Adrenal gland (tissue), 12 donors: Measurements from ENCODE around the gene CAPN6. TPM values are rescaled to one million over a fixed set of nuclear protein-coding genes. Genes with fewer than 3 reads are reported as not detected.

ENCODE experiments used
- DNase-seq, 7 donors: peaks; one replicate each; pipeline ENCODE4 v3.0.0-alpha.2; 2019 to 2020
- H3K27ac ChIP-seq, 5 donors: fragments of 200-600 bp; sonication (generic) in 4 of 5; 1 replicate in 3 of 5; 2 replicates in 2 of 5; pipeline versions ENCODE4 v1.5.1 to v1.8.0; 2016 to 2020; ENCODE audit warnings: mild to moderate bottlenecking in 1 of 5
- H3K27me3 ChIP-seq: fragments of 200-600 bp; 2 replicates; pipeline ENCODE4 v1.8.0; 2021
- H3K36me3 ChIP-seq, 2 donors: fragments of 200-600 bp; replicated peaks in 1 of 2; 1 replicate in 1 of 2; 2 replicates in 1 of 2; pipeline versions ENCODE4 v1.5.1 to v1.8.0; 2018 to 2022
- H3K4me1 ChIP-seq, 2 donors: fragments of 200-600 bp; replicated peaks in 1 of 2; 1 replicate in 1 of 2; 2 replicates in 1 of 2; pipeline versions ENCODE4 v1.5.1 to v1.8.0; 2018 to 2021
- H3K4me3 ChIP-seq, 4 donors: fragments of 200-600 bp; sonication (generic) in 3 of 4; one replicate each; pipeline ENCODE4 v1.5.1; 2016 to 2018
- H3K9me3 ChIP-seq, 3 donors: fragments of 200-600 bp; sonication (generic) in 1 of 3; replicated peaks in 1 of 3; 1 replicate in 2 of 3; 2 replicates in 1 of 3; pipeline versions ENCODE4 v1.5.1 to v1.8.0; 2016 to 2021
- POLR2A ChIP-seq, 2 donors: fragments of 450-650 bp; IDR thresholded peaks; one replicate each; pipeline ENCODE4 v1.6.1; 2017; ENCODE audit warnings: antibody characterized with exemption in 2 of 2, mild to moderate bottlenecking in 2 of 2, moderate library complexity in 1 of 2
- WGBS, 4 donors: extraction: QIAGEN DNeasy Blood & Tissue Kit in 2 of 4; methylation state at CpG; one replicate each; pipeline versions ENCODE4 v1.1.5 to v1.1.7; 2013 to 2017; 5-methylcytosine and 5-hydroxymethylcytosine counted together
- intact Hi-C, 2 donors: fragments of 100-400 bp; cut with DNase I; formaldehyde crosslinking; loops; one replicate each; pipeline versions ENCODE4 v1.14.1 to v1.15.0; 2022 to 2023
- polyA plus RNA-seq, 3 donors: library from polyadenylated mRNA; stranded (reverse); fragments of 200-250 nt in 2 of 3; fragments of 350-450 nt in 1 of 3; fragmentation: Illumina TruSeq in 1 of 3; extraction: RNeasy Lipid Tissue Mini Kit (QIAGEN cat#74804) in 1 of 3; gene quantifications; one replicate each; pipeline ENCODE4 v1.2.3, GENCODE V29; 2013 to 2014
- total RNA-seq, 9 donors: library from RNA; depleted of rRNA in 4 of 9; stranded (reverse); fragments of >200 nt in 4 of 9; fragments of 120-200 nt in 1 of 9; fragmentation: NEBNext Ultra II Directional in 1 of 9; extraction: Animal tissue kit (Norgen Biotek cat#: 25700) in 1 of 9; gene quantifications; one replicate each; pipeline versions ENCODE4 v1.1.0 to v1.2.4, GENCODE V29; 2013 to 2023
- TF ChIP-seq, protein P1 (sequence below), 6 experiments: fragments of 450-650 bp in 4 of 6; fragments of 200-600 bp in 2 of 6; sonication (generic) in 1 of 6; IDR thresholded peaks; 1 replicate in 5 of 6; 2 replicates in 1 of 6; pipeline versions ENCODE4 v1.5.1 to v1.8.0; 2016 to 2021; ENCODE audit warnings: antibody characterized with exemption in 6 of 6, mild to moderate bottlenecking in 2 of 6, moderate library complexity in 1 of 6
- donor health status: healthy with polysubstance abuse.
- donor health status: Bipolar disorder and iron deficiency.
- donor health status: DM: yes; HTN: yes; CAD: no.
- donor health status: DM: no; HTN: no; CAD: no.
- donor health status: DM: no; HTN: no; CAD: no.
- donor health status: DM: yes; HTN: yes; CAD: no.

CAPN6 gene
- total and polyA plus RNA-seq, 12 donors = 0.03 to 0.50 (median 0.12) TPM; not detected in 6

DNA sequence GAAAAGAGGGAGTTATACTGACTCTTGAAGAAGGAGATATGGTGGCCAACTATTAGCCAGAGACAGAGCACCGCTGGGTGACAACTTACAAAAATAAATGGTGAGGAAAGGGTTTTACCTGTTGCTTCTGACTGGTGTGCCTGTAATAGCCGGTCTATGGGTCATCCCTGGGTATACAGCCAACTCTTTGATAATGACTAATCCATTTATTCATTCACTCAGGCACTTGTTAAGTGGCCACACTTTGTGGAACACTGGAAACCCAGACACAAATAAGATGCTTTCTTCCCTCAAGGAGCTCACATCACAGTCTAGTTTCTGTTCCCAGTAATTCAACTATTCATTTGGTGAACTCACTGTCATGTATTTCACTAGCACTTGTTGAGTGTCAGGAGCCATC lies 13.2 kb upstream of the CAPN6 start:
- intact Hi-C loops = no loop called here
- WGBS, 4 donors = 66 to 86% (median 80%) methylated on average over 2 of the region's 2 CpGs
- H3K27me3 ChIP-seq = no peaks in the 10 kb centered on the region
- H3K4me3 ChIP-seq = no peak overlapping the region
- no peaks in the 10 kb centered on the region for H3K4me1 ChIP-seq
- DNase-seq = no peak
- H3K9me3 ChIP-seq = no peaks in the 10 kb centered on the region
- no peak overlapping the region for H3K27ac ChIP-seq
- TF ChIP-seq, protein P1, sequence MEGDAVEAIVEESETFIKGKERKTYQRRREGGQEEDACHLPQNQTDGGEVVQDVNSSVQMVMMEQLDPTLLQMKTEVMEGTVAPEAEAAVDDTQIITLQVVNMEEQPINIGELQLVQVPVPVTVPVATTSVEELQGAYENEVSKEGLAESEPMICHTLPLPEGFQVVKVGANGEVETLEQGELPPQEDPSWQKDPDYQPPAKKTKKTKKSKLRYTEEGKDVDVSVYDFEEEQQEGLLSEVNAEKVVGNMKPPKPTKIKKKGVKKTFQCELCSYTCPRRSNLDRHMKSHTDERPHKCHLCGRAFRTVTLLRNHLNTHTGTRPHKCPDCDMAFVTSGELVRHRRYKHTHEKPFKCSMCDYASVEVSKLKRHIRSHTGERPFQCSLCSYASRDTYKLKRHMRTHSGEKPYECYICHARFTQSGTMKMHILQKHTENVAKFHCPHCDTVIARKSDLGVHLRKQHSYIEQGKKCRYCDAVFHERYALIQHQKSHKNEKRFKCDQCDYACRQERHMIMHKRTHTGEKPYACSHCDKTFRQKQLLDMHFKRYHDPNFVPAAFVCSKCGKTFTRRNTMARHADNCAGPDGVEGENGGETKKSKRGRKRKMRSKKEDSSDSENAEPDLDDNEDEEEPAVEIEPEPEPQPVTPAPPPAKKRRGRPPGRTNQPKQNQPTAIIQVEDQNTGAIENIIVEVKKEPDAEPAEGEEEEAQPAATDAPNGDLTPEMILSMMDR (IDR thresholded peaks at IDR 0.05) = no peak
- TF ChIP-seq POLR2A (IDR thresholded peaks at IDR 0.05) = no peak
- no peaks in the 10 kb centered on the region for H3K36me3 ChIP-seq

DNA sequence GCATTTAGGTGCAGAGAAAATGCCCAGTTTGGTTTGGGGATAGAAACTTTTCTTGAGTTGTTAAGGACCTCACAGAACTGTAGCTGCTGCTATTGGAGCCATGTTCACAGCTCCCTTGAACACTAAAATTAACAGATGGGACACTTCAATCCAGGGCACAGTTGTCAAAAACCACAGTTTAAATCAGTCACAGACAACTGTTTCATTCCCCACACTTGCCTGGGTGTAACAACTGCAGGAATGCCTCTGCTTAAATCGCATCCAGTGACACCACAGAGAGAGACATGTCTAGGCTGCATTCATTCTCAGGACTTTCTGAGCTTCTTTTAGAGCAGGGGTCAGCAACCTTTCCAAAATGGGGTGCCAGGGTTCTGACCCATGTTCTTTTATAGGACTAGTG lies 12.7 kb upstream of the CAPN6 start:
- TF ChIP-seq, protein P1 (IDR thresholded peaks at IDR 0.05) = no peak
- TF ChIP-seq POLR2A (IDR thresholded peaks at IDR 0.05) = no peak

DNA sequence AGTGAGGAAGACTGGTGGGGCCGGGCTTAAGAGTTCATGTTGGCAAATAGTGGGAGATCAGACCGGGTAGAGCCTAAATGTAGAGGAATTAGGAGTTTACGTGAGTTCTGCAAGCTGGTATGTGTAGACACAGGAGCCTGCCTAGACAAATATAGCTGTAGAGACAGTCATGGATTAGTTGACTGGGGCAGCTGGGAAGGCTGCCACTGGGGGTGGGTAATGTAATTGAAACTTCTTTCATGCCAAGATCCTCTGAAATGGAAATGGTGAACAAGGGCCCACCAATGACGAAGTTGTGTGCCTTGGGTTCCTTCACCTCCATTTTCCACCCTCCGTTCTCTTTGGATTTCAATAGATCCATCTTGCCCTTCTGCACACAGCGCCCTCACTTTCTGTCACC lies 11.9 kb upstream of the CAPN6 start:
- intact Hi-C loops = no loop called here

More for the DNA sequence above, 12.7 kb upstream of the CAPN6 start:
- no peak overlapping the region for H3K4me3 ChIP-seq
- no peaks in the 10 kb centered on the region for H3K9me3 ChIP-seq
- H3K36me3 ChIP-seq = no peaks in the 10 kb centered on the region
- H3K27me3 ChIP-seq = no peaks in the 10 kb centered on the region
- no peaks in the 10 kb centered on the region for H3K4me1 ChIP-seq
- no peak overlapping the region for H3K27ac ChIP-seq
- intact Hi-C loops = no loop called here
- WGBS, 4 donors = 81 to 89% (median 82%) methylated on average over 1 of the region's 1 CpG; no CpG with 5 or more reads in 1 of the 4 donors
- DNase-seq = no peak

DNA sequence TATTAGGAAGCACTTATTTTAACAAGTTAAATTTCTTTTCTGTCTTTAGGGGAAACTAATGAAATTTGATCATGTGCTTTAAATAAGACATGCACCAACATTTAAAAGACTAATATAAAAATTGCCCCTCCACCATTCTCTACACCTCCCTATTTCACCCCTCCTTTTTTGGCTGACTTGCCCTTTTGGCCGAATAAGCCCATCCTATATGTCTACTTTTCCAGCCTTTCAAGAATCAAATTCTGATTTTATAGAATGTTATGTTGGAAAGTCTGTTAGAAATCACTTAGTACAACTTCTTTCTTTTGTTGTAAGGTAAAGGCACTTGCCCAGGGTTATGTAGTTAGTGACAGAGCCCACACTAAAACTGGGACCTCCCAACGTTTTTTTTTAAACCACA lies 1.8 kb downstream of the CAPN6 start:
- intact Hi-C loops = no loop called here
- Histone ChIP-seq H3K27ac (no peak overlapping the region), H3K36me3 (no peaks in the 10 kb centered on the region), H3K4me1 (no peaks in the 10 kb centered on the region), H3K4me3 (no peak overlapping the region), H3K9me3 (no peaks in the 10 kb centered on the region), H3K27me3 (peaks cover 11% of the 10 kb centered on the region)
- DNase-seq = no peak
- WGBS, 4 donors = 24 to 32% (median 31%) methylated on average over 2 of the region's 2 CpGs
- TF ChIP-seq POLR2A (IDR thresholded peaks at IDR 0.05) = no peak
- TF ChIP-seq, protein P1 (IDR thresholded peaks at IDR 0.05) = no peak

More for the DNA sequence above, 11.9 kb upstream of the CAPN6 start:
- Histone ChIP-seq H3K27me3 (no peaks in the 10 kb centered on the region), H3K9me3 (no peaks in the 10 kb centered on the region), H3K27ac (no peak overlapping the region), H3K36me3 (no peaks in the 10 kb centered on the region), H3K4me3 (no peak overlapping the region), H3K4me1 (no peaks in the 10 kb centered on the region)
- 67 to 84% (median 74%) methylated on average over 6 of the region's 6 CpGs for WGBS, 4 donors
- DNase-seq = no peak
- no peak for TF ChIP-seq POLR2A (IDR thresholded peaks at IDR 0.05)
- TF ChIP-seq, protein P1 (IDR thresholded peaks at IDR 0.05) = no peak
